ENCODE data around the gene POFUT1. TPM values are rescaled to one million over a fixed set of nuclear protein-coding genes. Genes with fewer than 3 reads are reported as not detected.

POFUT1 gene
- total RNA-seq, 1 donor from 2014 or later, result 27.8 TPM

Other genes starting within 250 kb of the POFUT1 start
- not detected for gene XKR7, start 239.7 kb upstream of the POFUT1 start, total RNA-seq
- 11.7 TPM for gene CCM2L, start 197.4 kb upstream of the POFUT1 start, total RNA-seq
- gene HCK, start 155.6 kb upstream of the POFUT1 start, total RNA-seq, result 24.0 TPM
- 42.9 TPM for gene TM9SF4, start 98.2 kb upstream of the POFUT1 start, total RNA-seq
- gene PLAGL2, start 137 bp upstream of the POFUT1 start, total RNA-seq, result 7.9 TPM
- gene KIF3B, start 69.8 kb downstream of the POFUT1 start, total RNA-seq, result 30.9 TPM
- gene ASXL1, start 150.5 kb downstream of the POFUT1 start, total RNA-seq, result 113 TPM